ENCODE measurements around the gene STX18. TPM values are rescaled to one million over a fixed set of nuclear protein-coding genes. Genes with fewer than 3 reads are reported as not detected.

STX18 gene
- polyA plus RNA-seq, 1 donor, result 81.5 TPM

GRCh38 chr4:4405358-4405962 is 136.4 kb downstream of the STX18 start:
- no peak for DNase-seq

GRCh38 chr4:4402966-4403365 is 138.9 kb downstream of the STX18 start:
- no peak for DNase-seq

GRCh38 chr4:4401036-4401435 is 140.8 kb downstream of the STX18 start:
- DNase-seq, result no peak

GRCh38 chr4:4398430-4398829 is 143.4 kb downstream of the STX18 start:
- no peak for DNase-seq

- no peak for DNase-seq
These were observed 144.4 kb downstream of the STX18 start for GRCh38 chr4:4397441-4397819.

- DNase-seq, result no peak
These were observed 145.0 kb downstream of the STX18 start for GRCh38 chr4:4396628-4397440.

GRCh38 chr4:4395849-4396627 is 145.8 kb downstream of the STX18 start:
- no peak for DNase-seq

- DNase-seq, result no peak
These were observed 146.5 kb downstream of the STX18 start for GRCh38 chr4:4395371-4395770.

GRCh38 chr4:4394644-4395043 is 147.2 kb downstream of the STX18 start:
- no peak for DNase-seq

GRCh38 chr4:4392501-4393183 is 149.2 kb downstream of the STX18 start:
- no peak for DNase-seq

- DNase-seq, result no peak
These were observed 150.0 kb downstream of the STX18 start for GRCh38 chr4:4391866-4392265.

GRCh38 chr4:4390515-4391240 is 151.2 kb downstream of the STX18 start:
- DNase-seq, result no peak

- DNase-seq, result no peak
These were observed 151.8 kb downstream of the STX18 start for GRCh38 chr4:4390046-4390445.

GRCh38 chr4:4388836-4389575 is 152.8 kb downstream of the STX18 start:
- DNase-seq, result no peak

- no peak for DNase-seq
These were observed 153.5 kb downstream of the STX18 start for GRCh38 chr4:4388311-4388790.

GRCh38 chr4:4387531-4388310 is 154.1 kb downstream of the STX18 start:
- no peak for DNase-seq

- no peak for DNase-seq
These were observed 155.0 kb downstream of the STX18 start, which contains the start of gene NSG1 for GRCh38 chr4:4386736-4387392. TSS of gene NSG1 (plus strand) at chr4:4387102. CDS start at chr4:4387630, 528 bp downstream.

- DNase-seq, result no peak
These were observed 155.5 kb downstream of the STX18 start for GRCh38 chr4:4386296-4386735.

- no peak for DNase-seq
These were observed 156.0 kb downstream of the STX18 start for GRCh38 chr4:4385729-4386295.
